ENCODE data around the gene HOXA3. TPM values are rescaled to one million over a fixed set of nuclear protein-coding genes. Genes with fewer than 3 reads are reported as not detected.

HOXA3 gene
- total and polyA plus RNA-seq, 2 of the 13 experiments (the other 11 are each of a cell fraction or from before 2014, with no cell fraction given): 2.9 to 4.6 TPM

DNA sequence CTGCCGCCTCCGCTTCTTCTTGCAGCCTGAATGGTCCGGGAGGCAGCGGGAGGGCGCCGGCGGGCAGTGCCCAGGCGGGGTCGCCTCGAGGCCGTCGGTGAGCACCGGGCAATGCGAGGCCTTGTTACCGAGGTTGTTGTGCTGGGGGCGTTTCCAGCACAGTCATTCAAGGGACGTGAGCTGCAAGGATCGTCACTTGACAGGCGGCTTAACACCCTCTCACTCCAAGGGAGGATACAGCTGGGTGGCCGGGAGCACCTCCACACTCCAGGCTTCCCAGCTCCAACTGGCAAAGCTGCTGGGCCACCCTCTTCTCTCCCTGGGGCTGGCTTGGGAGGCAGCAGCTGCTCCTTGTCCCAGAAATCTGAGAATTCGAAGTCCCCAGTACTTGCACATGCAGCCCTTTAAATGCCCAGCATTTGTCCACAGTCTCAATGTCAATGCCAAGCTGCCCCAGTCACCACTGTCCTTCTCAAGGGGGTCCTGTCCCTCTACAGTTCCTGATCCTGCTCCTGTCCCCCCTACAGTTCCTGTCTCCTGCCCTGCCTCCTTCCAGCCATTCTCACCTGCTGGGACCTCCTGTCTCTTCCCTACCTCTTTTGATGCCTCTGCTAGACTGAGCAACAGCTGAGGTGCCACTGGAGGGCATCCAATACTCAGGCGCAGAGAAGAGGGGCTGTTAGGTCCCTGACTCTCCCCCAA lies 37.1 kb upstream of the HOXA3 start:
- FAIRE-seq: no peak
- Histone ChIP-seq H3K79me2 (ENCODE audit: insufficient read depth, low read length) (no peaks in the 10 kb centered on the region), H3K4me3 (replicated peaks in 1 of 3; ENCODE audit: insufficient read depth in 1 of 3, low read depth in 2 of 3, low read length in 3 of 3) (peak overlapping the region in 1 of 3 experiments; percentile 18; a peak in 1 of 6 replicates), H3K9me3 (ENCODE audit: low read length) (no peaks in the 10 kb centered on the region), H3K27ac (ENCODE audit: extremely low read length, insufficient read depth, low read length) (no peak overlapping the region), H3K36me3 (replicated peaks in 1 of 2; ENCODE audit: control insufficient read depth in 1 of 2, insufficient read depth in 2 of 2, low read length in 2 of 2) (no peaks in the 10 kb centered on the region), H3K9ac (ENCODE audit: insufficient read depth, low read depth, low read length) (no peak overlapping the region), H3K4me2 (ENCODE audit: low read depth, low read length) (no peak overlapping the region), H2AFZ (ENCODE audit: low read length) (no peak overlapping the region), H3K27me3 (ENCODE audit: control insufficient read depth in 1 of 2, insufficient read depth in 2 of 2, low read length in 2 of 2) (peaks cover 27 to 92% of the 10 kb centered on the region in 2 experiments), H3K4me1 (ENCODE audit: insufficient read depth, low read length) (peaks cover 21% of the 10 kb centered on the region; the same call in 1 of the 2 replicates), H4K20me1 (ENCODE audit: insufficient read depth, low read length) (peaks cover 6% of the 10 kb centered on the region; the same call in 1 of the 2 replicates)
- TF ChIP-seq ZNF550 (CRISPR knock-in tag; IDR thresholded peaks at IDR 0.05; ENCODE audit: borderline replicate concordance) (no peak), SAP130 (CRISPR knock-in tag; IDR thresholded peaks at IDR 0.05; ENCODE audit: low read depth) (no peak), FOXP1 (IDR thresholded peaks at IDR 0.05) (no peak), FOXP1 (CRISPR knock-in tag; IDR thresholded peaks at IDR 0.05) (no peak), RBAK (CRISPR knock-in tag; IDR thresholded peaks at IDR 0.05) (no peak), NBN (conservative IDR thresholded peaks at IDR 0.05) (no peak), FOXK2 (IDR thresholded peaks at IDR 0.05) (no peak), CBX5 (CRISPR knock-in tag; IDR thresholded peaks at IDR 0.05; ENCODE audit: borderline replicate concordance) (no peak), ZNF234 (CRISPR knock-in tag; conservative IDR thresholded peaks at IDR 0.05) (no peak)
- TF ChIP-seq, protein P1, sequence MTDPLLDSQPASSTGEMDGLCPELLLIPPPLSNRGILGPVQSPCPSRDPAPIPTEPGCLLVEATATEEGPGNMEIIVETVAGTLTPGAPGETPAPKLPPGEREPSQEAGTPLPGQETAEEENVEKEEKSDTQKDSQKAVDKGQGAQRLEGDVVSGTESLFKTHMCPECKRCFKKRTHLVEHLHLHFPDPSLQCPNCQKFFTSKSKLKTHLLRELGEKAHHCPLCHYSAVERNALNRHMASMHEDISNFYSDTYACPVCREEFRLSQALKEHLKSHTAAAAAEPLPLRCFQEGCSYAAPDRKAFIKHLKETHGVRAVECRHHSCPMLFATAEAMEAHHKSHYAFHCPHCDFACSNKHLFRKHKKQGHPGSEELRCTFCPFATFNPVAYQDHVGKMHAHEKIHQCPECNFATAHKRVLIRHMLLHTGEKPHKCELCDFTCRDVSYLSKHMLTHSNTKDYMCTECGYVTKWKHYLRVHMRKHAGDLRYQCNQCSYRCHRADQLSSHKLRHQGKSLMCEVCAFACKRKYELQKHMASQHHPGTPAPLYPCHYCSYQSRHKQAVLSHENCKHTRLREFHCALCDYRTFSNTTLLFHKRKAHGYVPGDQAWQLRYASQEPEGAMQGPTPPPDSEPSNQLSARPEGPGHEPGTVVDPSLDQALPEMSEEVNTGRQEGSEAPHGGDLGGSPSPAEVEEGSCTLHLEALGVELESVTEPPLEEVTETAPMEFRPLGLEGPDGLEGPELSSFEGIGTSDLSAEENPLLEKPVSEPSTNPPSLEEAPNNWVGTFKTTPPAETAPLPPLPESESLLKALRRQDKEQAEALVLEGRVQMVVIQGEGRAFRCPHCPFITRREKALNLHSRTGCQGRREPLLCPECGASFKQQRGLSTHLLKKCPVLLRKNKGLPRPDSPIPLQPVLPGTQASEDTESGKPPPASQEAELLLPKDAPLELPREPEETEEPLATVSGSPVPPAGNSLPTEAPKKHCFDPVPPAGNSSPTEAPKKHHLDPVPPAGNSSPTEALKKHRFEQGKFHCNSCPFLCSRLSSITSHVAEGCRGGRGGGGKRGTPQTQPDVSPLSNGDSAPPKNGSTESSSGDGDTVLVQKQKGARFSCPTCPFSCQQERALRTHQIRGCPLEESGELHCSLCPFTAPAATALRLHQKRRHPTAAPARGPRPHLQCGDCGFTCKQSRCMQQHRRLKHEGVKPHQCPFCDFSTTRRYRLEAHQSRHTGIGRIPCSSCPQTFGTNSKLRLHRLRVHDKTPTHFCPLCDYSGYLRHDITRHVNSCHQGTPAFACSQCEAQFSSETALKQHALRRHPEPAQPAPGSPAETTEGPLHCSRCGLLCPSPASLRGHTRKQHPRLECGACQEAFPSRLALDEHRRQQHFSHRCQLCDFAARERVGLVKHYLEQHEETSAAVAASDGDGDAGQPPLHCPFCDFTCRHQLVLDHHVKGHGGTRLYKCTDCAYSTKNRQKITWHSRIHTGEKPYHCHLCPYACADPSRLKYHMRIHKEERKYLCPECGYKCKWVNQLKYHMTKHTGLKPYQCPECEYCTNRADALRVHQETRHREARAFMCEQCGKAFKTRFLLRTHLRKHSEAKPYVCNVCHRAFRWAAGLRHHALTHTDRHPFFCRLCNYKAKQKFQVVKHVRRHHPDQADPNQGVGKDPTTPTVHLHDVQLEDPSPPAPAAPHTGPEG (CRISPR knock-in tag; IDR thresholded peaks at IDR 0.05): no peak
- TF ChIP-seq, protein P2, sequence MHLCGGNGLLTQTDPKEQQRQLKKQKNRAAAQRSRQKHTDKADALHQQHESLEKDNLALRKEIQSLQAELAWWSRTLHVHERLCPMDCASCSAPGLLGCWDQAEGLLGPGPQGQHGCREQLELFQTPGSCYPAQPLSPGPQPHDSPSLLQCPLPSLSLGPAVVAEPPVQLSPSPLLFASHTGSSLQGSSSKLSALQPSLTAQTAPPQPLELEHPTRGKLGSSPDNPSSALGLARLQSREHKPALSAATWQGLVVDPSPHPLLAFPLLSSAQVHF (CRISPR knock-in tag; IDR thresholded peaks at IDR 0.05): no peak
- TF ChIP-seq, protein P3, sequence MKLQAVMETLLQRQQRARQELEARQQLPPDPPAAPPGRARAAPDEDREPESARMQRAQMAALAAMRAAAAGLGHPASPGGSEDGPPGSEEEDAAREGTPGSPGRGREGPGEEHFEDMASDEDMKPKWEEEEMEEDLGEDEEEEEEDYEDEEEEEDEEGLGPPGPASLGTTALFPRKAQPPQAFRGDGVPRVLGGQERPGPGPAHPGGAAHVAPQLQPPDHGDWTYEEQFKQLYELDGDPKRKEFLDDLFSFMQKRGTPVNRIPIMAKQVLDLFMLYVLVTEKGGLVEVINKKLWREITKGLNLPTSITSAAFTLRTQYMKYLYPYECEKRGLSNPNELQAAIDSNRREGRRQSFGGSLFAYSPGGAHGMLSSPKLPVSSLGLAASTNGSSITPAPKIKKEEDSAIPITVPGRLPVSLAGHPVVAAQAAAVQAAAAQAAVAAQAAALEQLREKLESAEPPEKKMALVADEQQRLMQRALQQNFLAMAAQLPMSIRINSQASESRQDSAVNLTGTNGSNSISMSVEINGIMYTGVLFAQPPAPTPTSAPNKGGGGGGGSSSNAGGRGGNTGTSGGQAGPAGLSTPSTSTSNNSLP (IDR thresholded peaks at IDR 0.05; ENCODE audit: low read depth, low read length): no peak
- no peak for DNase-seq (ENCODE audit: low spot score)
- intact Hi-C loops (cut with micrococcal nuclease; ENCODE audit: unreplicated experiment) (no loop called here), in situ Hi-C loops (cut with HindIII; ENCODE audit: extremely low pct_ligation_motif_present, low pct_unique_long_range_greater_than_20kb) (no loop called here)
- WGBS (ENCODE audit: low lambda C conversion rate): 33% methylated on average over 14 of the region's 22 CpGs
- ChIA-PET POLR2A (no interaction called here), CTCF (ENCODE audit: low intra/inter-chr PET ratio, low total read pairs) (no interaction called here)
- no TSS peak for BruUV-seq (replicated peaks)
- no peak for ATAC-seq

Data from HepG2 (cell line).